ENCODE measurements around the gene MICU2. TPM values are rescaled to one million over a fixed set of nuclear protein-coding genes. Genes with fewer than 3 reads are reported as not detected.

MICU2 gene
- total and polyA plus RNA-seq, 2 of the 4 experiments (the other 2 are of a cell fraction) = 14.9 to 25.0 TPM

- Histone ChIP-seq H2BK120ac (ENCODE audit: low read depth, low read length) (no peak overlapping the region), H3K14ac (replicated peaks; ENCODE audit: low read depth, low read length) (no peak overlapping the region), H4K91ac (ENCODE audit: insufficient read depth, low read depth, low read length) (no peak overlapping the region), H3K4ac (ENCODE audit: low read depth, low read length) (no peak overlapping the region), H3K56ac (ENCODE audit: extremely low read depth, insufficient read depth, low read length) (no peak overlapping the region), H2AK9ac (replicated peaks; ENCODE audit: low read depth, low read length, poor library complexity) (no peak overlapping the region), H4K20me1 (ENCODE audit: insufficient read depth, low read length) (no peaks in the 10 kb centered on the region), H3K9ac (ENCODE audit: low read depth, low read length) (no peak overlapping the region), H3K79me1 (ENCODE audit: low read depth in 1 of 2, low read length in 2 of 2) (no peaks in the 10 kb centered on the region), H4K8ac (ENCODE audit: low read depth in 2 of 2, low read length in 2 of 2) (no peak overlapping the region), H3K4me1 (ENCODE audit: control insufficient read depth, insufficient read depth, low read length) (peaks cover 3% of the 10 kb centered on the region), H3K4me3 (ENCODE audit: insufficient read depth, low read depth, low read length) (no peak overlapping the region), H3K27ac (ENCODE audit: insufficient read depth, low read length) (no peak overlapping the region), H4K5ac (ENCODE audit: low read depth, low read length) (no peak overlapping the region), H3K23ac (ENCODE audit: low read depth, low read length) (no peak overlapping the region), H3K36me3 (ENCODE audit: control insufficient read depth, insufficient read depth, low read length) (no peaks in the 10 kb centered on the region), H2AK5ac (ENCODE audit: low read depth, low read length) (no peak overlapping the region), H3K27me3 (ENCODE audit: control insufficient read depth, insufficient read depth, low read length) (peaks cover 16% of the 10 kb centered on the region), H3K4me2 (ENCODE audit: low read depth, low read length) (no peak overlapping the region), H2BK20ac (ENCODE audit: low read depth, low read length) (no peak overlapping the region), H3K18ac (ENCODE audit: low read depth, low read length) (no peak overlapping the region), H2BK15ac (ENCODE audit: low read depth, low read length) (no peak overlapping the region), H2BK5ac (ENCODE audit: low read depth, low read length, poor library complexity, severe bottlenecking) (no peak overlapping the region), H3K9me1 (ENCODE audit: insufficient read depth, low read length) (no peaks in the 10 kb centered on the region), H3K9me3 (ENCODE audit: control insufficient read depth, insufficient read depth, low read length) (no peaks in the 10 kb centered on the region), H2AFZ (replicated peaks; ENCODE audit: low read length, poor library complexity) (no peak overlapping the region)
- no TSS peak for BruUV-seq (replicated peaks)
- CTCF ChIA-PET = interaction anchor here (0.7 kb wide), 2 partner anchors 440 to 1424 kb away, joined by 3 read pairs; no protein-coding TSS in a partner anchor
- dilution Hi-C loops (cut with HindIII; ENCODE audit: low sequenced_read_pairs, unreplicated experiment) = no loop called here
- TF ChIP-seq NFE2L2 (IDR thresholded peaks at IDR 0.05; ENCODE audit: low read depth, low read length) (no peak), ELK1 (IDR thresholded peaks at IDR 0.05; ENCODE audit: borderline replicate concordance, low read depth, low read length) (no peak), SMC3 (IDR thresholded peaks at IDR 0.05; ENCODE audit: low read depth, low read length) (no peak), RAD21 (IDR thresholded peaks at IDR 0.05; ENCODE audit: low read length) (no peak), CHD1 (IDR thresholded peaks at IDR 0.05; ENCODE audit: low read depth, low read length) (no peak), CTCF (conservative IDR thresholded peaks at IDR 0.05; ENCODE audit: low read depth, low read length) (no peak), RCOR1 (IDR thresholded peaks at IDR 0.05; ENCODE audit: insufficient replicate concordance, low read length) (no peak), BHLHE40 (IDR thresholded peaks at IDR 0.05; ENCODE audit: low read depth, low read length) (no peak), MXI1 (IDR thresholded peaks at IDR 0.05; ENCODE audit: borderline replicate concordance, low read depth, low read length) (no peak), CEBPB (IDR thresholded peaks at IDR 0.05; ENCODE audit: low read depth, low read length) (no peak), POLR2A (IDR thresholded peaks at IDR 0.05; ENCODE audit: low read depth, low read length) (no peak), RFX5 (IDR thresholded peaks at IDR 0.05; ENCODE audit: low read depth, low read length) (no peak)
- WGBS, 2 experiments (ENCODE audit: extremely low coverage in 2 of 2, insufficient read length in 1 of 2) = 100% methylated on average over 1 of the region's 5 CpGs; no CpG with 5 or more reads in 1 of the 2 experiments
- intact Hi-C loops (cut with micrococcal nuclease) = no loop called here
- DNase-seq = no peak
- POLR2A ChIA-PET (ENCODE audit: unreplicated experiment) = interaction anchor here (0.6 to 1.3 kb wide), 2 partner anchors 13 to 638 kb away, joined by 3 to 14 read pairs; partner anchors contain the start of gene MICU2
- ATAC-seq (ENCODE audit: low read depth) = no peak
- in situ Hi-C loops (cut with MboI; ENCODE audit: low sequenced_read_pairs) = no loop called here
Measured at GRCh38 chr13:21616205-21616866, 12.4 kb upstream of the MICU2 start.

Data from IMR-90 (cell line).